ENCODE data around the gene LYG1.

DNA sequence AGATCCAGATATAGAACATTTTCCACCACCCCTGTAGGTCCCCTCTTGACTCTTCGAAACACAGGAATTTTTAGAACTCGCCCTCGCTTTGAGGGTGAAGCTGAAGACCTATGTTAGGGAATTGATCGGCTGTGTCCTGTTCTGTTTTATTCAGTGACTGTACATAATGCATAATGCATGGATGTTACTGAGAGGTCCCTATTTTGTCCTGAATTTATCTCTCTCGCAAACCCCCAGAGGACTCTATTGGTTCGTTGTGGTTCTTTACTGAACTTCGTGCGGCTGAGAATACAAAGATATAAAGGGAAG, 35.8 kb upstream of the LYG1 start:
- TF ChIP-seq EP300 (IDR thresholded peaks at IDR 0.05; ENCODE audit: low read depth in 2 of 2, low read length in 2 of 2) (no peak), EP300 (CRISPR knock-in tag; IDR thresholded peaks at IDR 0.05; ENCODE audit: borderline replicate concordance) (no peak), ZFY (CRISPR knock-in tag; IDR thresholded peaks at IDR 0.05) (no peak), ZNF282 (IDR thresholded peaks at IDR 0.05; ENCODE audit: partially characterized antibody) (no peak), ZNF709 (CRISPR knock-in tag; IDR thresholded peaks at IDR 0.05) (no peak)
